CD14-positive monocyte (primary cell): ENCODE measurements around the gene POLD2. TPM values are rescaled to one million over a fixed set of nuclear protein-coding genes. Genes with fewer than 3 reads are reported as not detected.

Experiments
- DNase-seq, 3 donors: peaks; one replicate each; pipeline ENCODE4 v3.0.0-alpha.2; 2011 to 2022
- H2AFZ ChIP-seq: 2 replicates; pipeline ENCODE4 v1.6.0; 2012; ENCODE audit warnings: mild to moderate bottlenecking, low read depth, low read length, inconsistent platforms; ENCODE audit not compliant: insufficient read depth, poor library complexity, severe bottlenecking
- H3K27ac ChIP-seq, 2 donors: 1 replicate in 1 of 2; 2 replicates in 1 of 2; pipeline ENCODE4 v1.5.1; 2012 to 2013; ENCODE audit warnings: low read length in 2 of 2, control low read depth in 1 of 2, inconsistent platforms in 1 of 2, low read depth in 1 of 2, mild to moderate bottlenecking in 1 of 2
- H3K27me3 ChIP-seq, 2 donors: one replicate each; pipeline versions ENCODE4 v1.6.0 to v1.6.1; 2011 to 2013; ENCODE audit warnings: low read length in 2 of 2; ENCODE audit not compliant: control insufficient read depth in 2 of 2, insufficient read depth in 2 of 2
- H3K36me3 ChIP-seq, 2 donors: replicated peaks in 1 of 2; 1 replicate in 1 of 2; 2 replicates in 1 of 2; pipeline versions ENCODE4 v1.5.1 to v1.6.1; 2012 to 2013; ENCODE audit warnings: low read length in 2 of 2, control low read depth in 1 of 2, inconsistent platforms in 1 of 2, mild to moderate bottlenecking in 1 of 2; ENCODE audit not compliant: insufficient read depth in 2 of 2, control insufficient read depth in 1 of 2
- H3K4me1 ChIP-seq, 2 donors: 1 replicate in 1 of 2; 2 replicates in 1 of 2; pipeline versions ENCODE4 v1.5.1 to v1.6.1; 2012 to 2013; ENCODE audit warnings: low read length in 2 of 2, control low read depth in 1 of 2, inconsistent platforms in 1 of 2, mild to moderate bottlenecking in 1 of 2, moderate library complexity in 1 of 2; ENCODE audit not compliant: insufficient read depth in 2 of 2, control insufficient read depth in 1 of 2
- H3K4me2 ChIP-seq: replicated peaks from 2 replicates; pipeline ENCODE3; 2012; ENCODE audit warnings: low read length, moderate library complexity, mild to moderate bottlenecking; ENCODE audit not compliant: poor library complexity, severe bottlenecking; ENCODE audit errors: extremely low read depth
- H3K4me3 ChIP-seq, 3 experiments: fragments of 200-600 bp in 1 of 3; sonication (generic) in 1 of 3; replicated peaks in 1 of 3; 1 replicate in 2 of 3; 2 replicates in 1 of 3; pipeline ENCODE4 v1.5.1; 2011 to 2013; ENCODE audit warnings: low read length in 3 of 3, mild to moderate bottlenecking in 3 of 3, control low read depth in 2 of 3, low read depth in 2 of 3, inconsistent platforms in 1 of 3, moderate library complexity in 1 of 3
- H3K79me2 ChIP-seq: 2 replicates; pipeline ENCODE4 v1.6.0; 2012; ENCODE audit warnings: mild to moderate bottlenecking, control low read depth, inconsistent platforms, low read length, moderate library complexity; ENCODE audit not compliant: insufficient read depth
- H3K9ac ChIP-seq: 2 replicates; pipeline ENCODE4 v1.6.0; 2017; ENCODE audit warnings: low read length, mild to moderate bottlenecking; ENCODE audit not compliant: insufficient read depth, poor library complexity, severe bottlenecking
- H3K9me3 ChIP-seq, 2 donors: replicated peaks in 1 of 2; 1 replicate in 1 of 2; 2 replicates in 1 of 2; pipeline versions ENCODE4 v1.5.1 to v1.6.1; 2012 to 2013; ENCODE audit warnings: low read length in 2 of 2, control low read depth in 1 of 2; ENCODE audit not compliant: control insufficient read depth in 1 of 2, insufficient read depth in 1 of 2
- H4K20me1 ChIP-seq: 2 replicates; pipeline ENCODE4 v1.6.0; 2012; ENCODE audit warnings: mild to moderate bottlenecking, low read length, control low read depth, moderate library complexity; ENCODE audit not compliant: insufficient read depth
- H3K27ac Mint-ChIP-seq, 7 donors: one replicate each; pipeline ENCODE4 v1.8.0; 2020; ENCODE audit warnings: mild to moderate bottlenecking in 7 of 7, mixed read lengths in 7 of 7, moderate library complexity in 6 of 7, inconsistent platforms in 2 of 7
- H3K27me3 Mint-ChIP-seq, 3 donors: one replicate each; pipeline ENCODE4 v1.8.0; 2021 to 2022; ENCODE audit warnings: low read depth in 3 of 3, mild to moderate bottlenecking in 3 of 3, mixed read lengths in 3 of 3, moderate library complexity in 3 of 3, inconsistent platforms in 1 of 3
- H3K36me3 Mint-ChIP-seq, 2 donors: one replicate each; pipeline ENCODE4 v1.8.0; 2020; ENCODE audit warnings: mixed read lengths in 2 of 2, inconsistent platforms in 1 of 2, mild to moderate bottlenecking in 1 of 2
- H3K4me1 Mint-ChIP-seq: one replicate; pipeline ENCODE4 v1.8.0; 2020; ENCODE audit warnings: mild to moderate bottlenecking, mixed read lengths
- H3K4me3 Mint-ChIP-seq, 2 donors: one replicate each; pipeline ENCODE4 v1.8.0; 2020; ENCODE audit warnings: mild to moderate bottlenecking in 2 of 2, mixed read lengths in 2 of 2, moderate library complexity in 1 of 2
- H3K9me3 Mint-ChIP-seq, 7 donors: one replicate each; pipeline ENCODE4 v1.8.0; 2020 to 2022; ENCODE audit warnings: mixed read lengths in 7 of 7, mild to moderate bottlenecking in 6 of 7, moderate library complexity in 6 of 7, inconsistent platforms in 2 of 7
- CTCF ChIP-seq: fragments of 200-600 bp; IDR thresholded peaks from one replicate; pipeline ENCODE4 v1.8.0; 2022; ENCODE audit warnings: antibody characterized with exemption, mild to moderate bottlenecking
- WGBS: methylation state at CpG from one replicate; pipeline ENCODE4 v1.1.5; 2013; ENCODE audit warnings: missing lambda C conversion rate; ENCODE audit not compliant: insufficient coverage; 5-methylcytosine and 5-hydroxymethylcytosine counted together
- intact Hi-C, 2 donors: fragments of 100-400 bp; cut with micrococcal nuclease; formaldehyde crosslinking; loops; one replicate each; pipeline versions ENCODE4 v1.15.0 to v1.15.1; 2023
- polyA plus RNA-seq, 3 donors: library from polyadenylated mRNA; depleted of rRNA in 1 of 3; unstranded in 2 of 3; stranded (reverse) in 1 of 3; fragments of 300-500 nt in 2 of 3; fragments of >200 nt in 1 of 3; fragmentation: Illumina TruSeq in 2 of 3; gene quantifications; 1 replicate in 2 of 3; 2 replicates in 1 of 3; pipeline ENCODE4 v1.2.3, GENCODE V29; 2012 to 2021

Gene POLD2
- polyA plus RNA-seq, 3 donors, result 24.1 to 27.1 (median 25.7) TPM

- 23% methylated on average over 3 of the region's 9 CpGs for WGBS
- peak overlapping the region; percentile 45 to 79 (median 65) for H3K4me3 ChIP-seq
- intact Hi-C loops, result loop anchor here (5.0 to 10.0 kb wide), 3 partner anchors 41 to 411 kb away; partner anchors contain the start of genes POLD2 (in 2 of the 2) and NUDCD3 (in 1 of the 2)
- no peak overlapping the region for H2AFZ ChIP-seq
- peak overlapping the region; percentile 83 to 94 for H3K27ac ChIP-seq
- H3K9ac ChIP-seq, result peak overlapping the region; percentile 80
- H3K4me2 ChIP-seq, result peak overlapping the region; percentile 80
- no peaks in the 10 kb centered on the region for H4K20me1 ChIP-seq
- peak in 1 of 3 donors; percentile 17 for DNase-seq
- H3K4me3 Mint-ChIP-seq, result peak overlapping the region; percentile 78 to 93
- H3K9me3 ChIP-seq, result no peaks in the 10 kb centered on the region
- H3K4me1 Mint-ChIP-seq, result peaks cover 25% of the 10 kb centered on the region
- H3K27me3 Mint-ChIP-seq, result peaks cover 0 to 11% (median 1%) of the 10 kb centered on the region in 3 donors
- peaks cover 14 to 16% of the 10 kb centered on the region in 2 donors for H3K4me1 ChIP-seq
- no peak for TF ChIP-seq CTCF
- no peaks in the 10 kb centered on the region for H3K27me3 ChIP-seq
- peaks cover 44 to 45% of the 10 kb centered on the region in 2 donors for H3K36me3 ChIP-seq
- no peaks in the 10 kb centered on the region for H3K9me3 Mint-ChIP-seq
- peaks cover 23% of the 10 kb centered on the region for H3K79me2 ChIP-seq
- peak overlapping the region; percentile 91 to 98 (median 94) for H3K27ac Mint-ChIP-seq
- H3K36me3 Mint-ChIP-seq, result peaks cover 47 to 48% of the 10 kb centered on the region in 2 donors
Observed at GRCh38 chr7:44081266-44081748, 42.0 kb downstream of the POLD2 start.

GRCh38 chr7:44080686-44081265 is 42.6 kb downstream of the POLD2 start:
- WGBS, result 96% methylated on average over 4 of the region's 11 CpGs

More at GRCh38 chr7:44080686-44081265, 42.6 kb downstream of the POLD2 start:
- no peaks in the 10 kb centered on the region for H3K9me3 ChIP-seq
- no peak overlapping the region for H3K9ac ChIP-seq
- H3K4me3 ChIP-seq, result peak overlapping the region in 1 of 3 experiments; percentile 79
- H3K79me2 ChIP-seq, result peaks cover 23% of the 10 kb centered on the region
- peaks cover 50% of the 10 kb centered on the region in 2 donors for H3K36me3 ChIP-seq
- Mint-ChIP-seq H3K27ac (peak overlapping the region; percentile 91 to 98 (median 94)), H3K27me3 (peaks cover 0 to 11% (median 0%) of the 10 kb centered on the region in 3 donors), H3K9me3 (no peaks in the 10 kb centered on the region), H3K36me3 (peaks cover 52 to 53% of the 10 kb centered on the region in 2 donors), H3K4me3 (peak overlapping the region; percentile 26 to 78), H3K4me1 (peaks cover 25% of the 10 kb centered on the region)
- no peaks in the 10 kb centered on the region for H4K20me1 ChIP-seq
- H3K4me1 ChIP-seq, result peaks cover 14 to 16% of the 10 kb centered on the region in 2 donors
- no peak overlapping the region for H2AFZ ChIP-seq
- no peak for DNase-seq
- intact Hi-C loops, result loop anchor here (5.0 to 10.0 kb wide), 3 partner anchors 42 to 412 kb away; partner anchors contain the start of genes POLD2 (in 2 of the 2) and NUDCD3 (in 1 of the 2)
- peak overlapping the region; percentile 80 for H3K4me2 ChIP-seq
- H3K27me3 ChIP-seq, result no peaks in the 10 kb centered on the region
- TF ChIP-seq CTCF, result no peak
- peak overlapping the region in 1 of 2 donors; percentile 94 for H3K27ac ChIP-seq
